Right lung (tissue), 5 donors: ENCODE results near the gene SMCO3. TPM values are rescaled to one million over a fixed set of nuclear protein-coding genes. Genes with fewer than 3 reads are reported as not detected.

Source experiments
- DNase-seq, 2 donors: peaks; one replicate each; pipeline ENCODE4 v3.0.0-alpha.2; 2013
- polyA plus RNA-seq, 5 donors: library from polyadenylated mRNA; unstranded; fragments of 120-200 nt; gene quantifications; one replicate each; pipeline versions ENCODE4 v1.2.1 to v1.2.3, GENCODE V29; 2013; ENCODE audit warnings: inconsistent platforms in 1 of 5, low replicate concordance in 1 of 5; ENCODE audit not compliant: insufficient read length in 5 of 5, insufficient read depth in 1 of 5

Gene SMCO3
- polyA plus RNA-seq, 5 donors: 0.42 to 0.82 (median 0.51) TPM

DNA sequence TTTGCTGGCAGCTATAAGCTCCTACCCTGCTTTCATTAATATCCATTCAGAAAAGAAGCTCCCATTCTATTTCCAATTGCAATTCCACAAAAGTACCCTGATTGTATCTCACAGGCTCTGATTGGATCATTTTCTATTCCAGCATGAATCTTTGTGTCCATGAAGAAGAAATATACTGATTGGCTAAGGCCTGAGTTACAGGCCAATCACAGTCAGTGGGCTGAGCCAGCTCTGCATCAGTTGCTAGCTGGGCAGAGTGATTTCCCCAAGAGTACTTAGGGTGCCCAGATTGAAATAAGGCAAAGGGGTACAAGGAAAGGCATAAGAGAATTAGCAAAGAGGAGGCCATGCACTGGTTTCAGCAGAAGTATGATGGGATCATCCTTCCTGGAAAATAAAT, 14.9 kb upstream of the SMCO3 start:
- no peak for DNase-seq

DNA sequence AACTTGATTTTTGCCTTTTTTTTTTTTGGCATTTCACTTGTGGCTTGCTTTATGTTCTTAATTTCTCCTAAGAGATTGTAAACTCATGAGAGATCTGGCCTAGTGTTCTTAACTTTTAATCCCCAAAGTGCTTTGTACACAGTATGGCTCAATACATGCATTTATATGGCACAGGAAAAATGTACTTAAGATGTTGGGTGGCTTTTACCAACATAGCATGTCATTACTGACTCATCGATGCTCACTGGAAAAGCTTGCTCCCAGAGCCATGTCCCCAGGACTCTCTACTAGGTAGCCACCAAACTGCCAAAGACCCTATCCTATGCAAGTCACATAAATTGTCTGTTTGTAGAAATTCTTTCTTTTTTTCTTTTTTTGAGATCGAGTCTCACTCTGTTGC, 13.1 kb upstream of the SMCO3 start:
- no peak for DNase-seq

DNA sequence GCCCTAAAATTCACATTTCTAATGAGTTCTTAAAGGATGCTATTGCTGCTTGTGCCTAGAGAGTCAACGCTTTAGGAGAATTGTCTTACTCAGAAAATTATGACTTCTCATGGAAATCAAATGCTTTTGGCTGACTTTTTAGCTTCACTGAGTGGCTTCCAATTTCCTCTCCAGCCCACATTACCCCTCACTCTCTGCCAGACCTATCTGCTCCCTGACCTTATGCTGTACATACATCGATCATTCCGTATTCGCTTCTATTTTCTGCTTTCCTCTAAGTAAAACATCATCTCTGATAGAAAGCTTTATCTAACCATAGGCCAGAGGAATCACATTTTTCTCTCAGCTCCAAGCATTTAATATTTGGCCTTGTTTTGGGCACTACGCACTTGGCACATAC, 12.5 kb upstream of the SMCO3 start:
- no peak for DNase-seq

DNA sequence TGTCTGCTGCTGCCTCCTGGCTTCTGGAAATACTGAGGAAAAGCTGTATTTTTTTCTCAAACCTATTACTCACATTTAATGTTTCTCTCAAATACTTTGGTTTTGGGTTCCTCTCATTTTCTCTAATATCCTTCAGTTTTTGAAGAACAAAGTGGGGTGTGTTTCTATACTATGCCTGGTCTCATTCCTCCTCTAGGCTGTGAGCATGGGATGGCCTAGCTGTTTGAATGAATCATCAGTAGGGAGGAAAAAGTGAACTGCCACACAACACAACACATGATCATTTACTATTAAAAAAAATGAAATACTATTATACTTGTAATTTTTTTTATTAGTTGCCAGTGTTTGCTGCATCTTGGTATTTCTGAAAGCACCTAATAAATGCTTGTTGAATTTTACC, 11.3 kb upstream of the SMCO3 start:
- DNase-seq: no peak

DNA sequence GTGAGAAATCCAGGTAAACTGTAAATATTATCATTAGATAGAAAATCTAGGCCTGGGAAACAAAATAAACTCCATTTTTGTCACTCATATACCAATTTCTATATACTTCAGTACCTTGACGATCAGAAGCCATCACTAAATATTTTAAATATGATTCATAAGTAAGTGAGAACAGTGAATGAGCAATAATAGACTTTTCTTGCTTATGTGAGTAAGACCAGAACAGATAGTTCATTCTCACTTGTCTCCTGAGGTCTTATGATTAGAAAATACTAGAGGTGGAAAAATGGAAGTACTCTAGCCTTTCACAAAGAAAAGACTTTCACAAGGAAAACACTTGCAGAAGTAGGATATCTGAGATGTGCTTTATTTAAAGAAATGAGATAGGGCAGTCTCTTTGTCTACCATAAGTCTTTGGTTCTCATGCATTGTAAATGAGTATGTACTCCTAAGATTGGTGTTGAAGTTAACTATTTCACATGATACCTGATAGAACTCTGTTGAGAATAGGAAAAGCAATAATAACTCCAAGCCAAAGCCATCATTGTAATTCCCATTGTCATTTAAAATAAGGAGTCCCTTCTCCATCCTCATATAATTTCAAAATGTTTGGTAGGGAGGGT, 10.1 kb upstream of the SMCO3 start:
- DNase-seq: no peak

DNA sequence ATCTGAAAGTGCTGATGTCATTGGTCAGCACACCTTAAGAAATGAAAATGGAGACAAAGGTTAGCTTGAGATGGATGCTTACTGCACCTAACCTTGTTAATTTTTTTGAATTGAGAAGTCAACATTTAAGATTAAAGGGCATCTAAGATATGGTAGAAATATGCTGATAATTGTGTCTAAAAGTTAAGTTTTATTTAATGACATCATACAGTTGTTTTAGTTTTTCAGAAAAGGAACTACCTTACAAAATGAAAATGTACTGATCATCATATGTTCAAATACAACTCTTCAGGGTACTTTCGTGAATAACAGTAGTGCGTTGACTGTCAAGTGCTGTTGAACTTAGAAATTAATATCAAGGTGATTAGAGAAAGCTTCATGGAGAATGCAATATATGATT, 2.5 kb downstream of the SMCO3 start:
- DNase-seq: no peak

DNA sequence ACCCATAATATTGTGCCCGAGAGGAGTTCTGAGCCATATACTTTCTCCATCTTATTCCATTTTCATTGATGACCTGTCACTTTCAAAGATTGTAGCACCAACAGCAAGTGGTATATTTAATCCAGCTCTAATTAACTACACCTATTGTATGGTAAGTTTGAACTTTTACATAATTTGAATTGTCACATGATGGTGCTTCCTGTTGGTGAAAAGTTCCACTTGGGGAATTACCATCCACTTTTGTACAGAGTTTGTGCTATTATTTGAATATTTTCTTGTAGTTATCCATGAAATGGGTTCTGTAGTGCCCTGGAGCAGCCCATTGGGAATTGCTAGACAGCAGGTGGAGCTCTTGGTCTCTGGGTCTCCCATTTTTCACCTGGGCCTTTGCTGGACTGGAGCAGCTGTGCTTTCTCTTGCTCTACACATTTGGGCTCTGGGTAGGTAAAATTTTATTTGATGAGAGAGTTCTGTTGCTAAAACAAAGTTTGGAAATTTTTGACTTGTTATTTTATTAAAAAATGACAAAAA, 3.0 kb downstream of the SMCO3 start:
- DNase-seq: no peak

DNA sequence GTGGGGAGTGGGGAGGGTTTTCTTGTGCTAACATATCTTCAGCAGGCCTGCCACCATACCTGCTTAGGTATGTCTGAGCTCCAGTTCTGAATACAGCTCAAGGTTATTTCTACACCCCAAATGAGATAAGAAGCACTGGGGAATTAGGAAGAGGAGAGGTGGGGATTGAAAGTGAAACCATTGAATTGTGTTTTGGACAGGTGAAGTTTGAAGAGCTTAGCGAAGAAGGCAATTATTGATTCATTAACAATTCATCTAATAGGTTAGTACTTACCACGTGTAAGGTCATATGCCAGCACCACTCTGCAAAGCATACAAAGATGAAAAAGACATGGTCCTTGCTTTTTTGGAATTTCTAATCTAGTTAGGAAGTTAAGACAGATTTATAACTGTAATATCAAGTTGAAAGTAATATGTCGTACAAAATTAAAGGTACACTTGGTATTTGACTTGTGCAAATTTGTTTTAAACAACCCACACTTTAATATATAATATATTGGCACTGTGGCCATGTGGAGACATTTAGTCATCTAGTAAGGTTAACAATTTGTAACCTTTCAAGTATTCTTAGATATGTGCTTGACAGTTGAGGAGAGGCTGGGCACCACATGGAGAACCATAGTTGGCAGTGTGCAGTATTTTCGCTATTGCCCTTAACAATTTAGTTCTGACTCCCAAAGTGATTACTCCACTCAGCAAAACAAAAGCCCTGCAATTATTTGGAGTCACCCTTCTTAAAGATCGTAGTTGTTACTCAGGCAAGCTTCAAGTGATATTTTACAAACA, 3.6 kb downstream of the SMCO3 start:
- no peak for DNase-seq

DNA sequence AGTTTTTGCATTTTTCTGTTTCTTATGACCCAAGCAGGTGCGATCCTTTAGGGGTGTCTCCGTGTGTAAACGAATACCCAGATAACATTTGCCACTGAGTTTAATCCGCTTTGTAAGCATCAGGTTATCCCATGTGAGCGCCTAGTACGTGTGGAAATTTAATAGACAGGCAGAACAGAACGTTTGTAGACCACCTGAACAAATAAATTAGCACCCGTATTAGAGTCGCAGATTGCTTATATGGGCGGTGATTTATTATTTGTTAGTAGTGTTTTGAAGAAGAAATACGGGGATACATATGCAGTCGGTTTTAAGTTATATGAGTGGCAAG, 10.2 kb downstream of the SMCO3 start:
- no peak for DNase-seq

DNA sequence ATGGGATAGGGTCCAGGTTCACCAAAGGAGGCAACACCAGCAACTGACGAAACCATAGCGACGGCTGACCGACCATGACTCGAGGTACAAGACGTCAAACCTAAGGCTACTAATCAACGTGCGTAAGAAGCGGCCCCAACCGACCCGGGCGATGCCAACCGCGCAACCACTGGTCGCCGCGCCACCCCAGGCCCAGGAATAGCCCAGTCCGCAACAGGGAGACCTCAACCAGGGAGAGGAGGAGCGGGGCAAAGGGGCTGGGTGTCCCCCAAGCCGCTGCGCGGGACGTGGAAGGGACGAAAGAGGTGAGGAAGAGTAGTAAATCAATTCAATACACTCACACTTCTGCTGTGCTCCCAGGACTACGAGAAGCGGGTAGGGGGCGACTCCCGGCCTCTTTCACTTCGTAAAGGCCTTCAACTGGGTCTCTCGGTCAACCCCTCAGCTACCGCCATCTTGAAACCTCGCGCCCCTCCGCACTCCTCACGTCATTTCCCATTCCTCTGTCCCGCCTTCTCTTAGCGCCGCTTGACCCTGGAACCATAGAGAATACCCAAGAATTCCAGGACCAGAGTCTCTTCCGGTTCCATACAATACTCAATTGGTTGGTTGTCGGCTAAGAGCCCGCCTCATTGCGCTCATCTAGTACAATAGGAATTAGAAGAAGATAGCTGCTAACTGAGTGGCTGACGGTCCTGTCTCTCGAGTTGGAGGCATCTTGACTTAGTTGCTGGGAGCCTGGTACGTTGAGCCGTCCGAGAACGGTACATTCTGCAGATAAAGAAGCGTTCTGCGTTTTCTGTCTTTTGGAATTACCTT, 10.8 kb downstream of the SMCO3 start, which contains the start of the genes C12orf60 and WBP11:
TSS of gene C12orf60 (plus strand) at position 660 of the 819 bp plus-strand sequence. CDS start 19,266 bp downstream, outside the sequence.
TSS of gene WBP11 (minus strand) at position 468 of the 819 bp plus-strand sequence. CDS start 2,095 bp downstream, outside the sequence.
- DNase-seq: peak; percentile 95 to 97

DNA sequence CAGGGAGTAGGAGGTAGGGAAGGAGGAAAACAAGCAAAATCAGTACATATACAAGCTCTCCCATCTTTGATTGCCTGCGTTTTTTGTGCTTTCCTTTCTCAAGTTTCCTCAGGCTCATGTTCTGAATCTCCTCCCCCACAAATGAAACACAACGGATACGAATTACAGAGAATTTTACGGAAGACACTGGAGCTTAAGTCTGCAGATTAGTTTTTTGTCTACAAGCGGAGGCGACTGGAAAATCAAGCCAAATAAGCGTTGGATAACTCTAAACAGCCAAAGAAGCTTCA, 11.3 kb downstream of the SMCO3 start:
- DNase-seq: no peak

DNA sequence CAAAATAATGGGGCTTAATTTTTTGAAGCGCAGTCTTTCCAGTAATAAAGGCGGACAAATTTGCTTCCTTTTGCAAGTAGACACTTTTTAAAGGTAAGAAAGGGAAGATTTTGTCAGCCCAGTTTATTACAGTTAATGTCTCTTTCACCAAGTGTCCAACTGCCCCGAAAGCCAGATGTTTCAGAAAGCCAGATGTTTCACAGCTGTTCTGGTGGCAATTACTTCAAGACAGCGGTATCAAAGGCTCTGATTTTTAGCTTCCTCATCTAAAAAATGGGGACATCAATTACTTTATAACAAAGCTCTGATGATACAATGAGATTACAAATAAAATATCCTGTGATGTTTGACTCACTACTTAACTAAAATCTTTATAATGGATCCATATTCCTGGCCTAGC, 11.7 kb downstream of the SMCO3 start:
- no peak for DNase-seq

DNA sequence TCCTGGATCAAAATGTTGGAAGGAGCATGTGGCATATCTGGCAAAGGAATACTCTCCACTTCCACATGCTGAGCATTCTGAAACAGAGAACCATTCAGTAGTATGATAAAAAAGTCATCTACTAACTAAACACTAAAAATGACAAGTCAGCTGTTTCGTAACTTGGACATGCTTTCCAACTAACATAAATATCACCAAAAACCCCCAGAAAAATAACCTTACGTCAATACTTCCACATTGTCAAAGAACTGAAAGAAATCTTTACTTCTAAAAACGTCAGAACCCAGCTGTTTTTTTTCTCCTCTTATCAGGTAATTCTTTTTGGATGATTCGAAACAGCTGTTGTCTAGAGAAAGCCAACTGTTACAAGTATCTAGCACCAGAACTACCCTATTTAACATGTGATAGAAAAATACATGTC, 18.9 kb downstream of the SMCO3 start:
- peak; percentile 52 to 69 for DNase-seq

DNA sequence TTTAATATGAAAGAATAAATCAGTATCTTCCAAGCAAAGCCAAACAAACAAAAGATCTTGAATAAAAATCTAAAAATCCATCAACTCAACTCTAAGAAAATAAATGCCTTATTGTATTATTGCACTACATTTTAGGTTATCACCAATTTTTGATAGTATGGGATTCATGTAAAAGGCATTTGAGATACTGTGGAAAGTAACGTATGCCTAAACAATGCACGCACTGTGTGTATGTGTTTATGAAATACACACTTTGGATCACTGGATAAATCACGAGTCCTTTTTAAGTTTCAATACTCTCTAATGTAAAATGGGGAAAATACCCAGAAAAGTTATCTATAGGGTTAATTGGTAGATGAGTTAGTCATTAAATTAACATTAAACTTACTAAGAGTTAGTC, 28.4 kb downstream of the SMCO3 start:
- no peak for DNase-seq

DNA sequence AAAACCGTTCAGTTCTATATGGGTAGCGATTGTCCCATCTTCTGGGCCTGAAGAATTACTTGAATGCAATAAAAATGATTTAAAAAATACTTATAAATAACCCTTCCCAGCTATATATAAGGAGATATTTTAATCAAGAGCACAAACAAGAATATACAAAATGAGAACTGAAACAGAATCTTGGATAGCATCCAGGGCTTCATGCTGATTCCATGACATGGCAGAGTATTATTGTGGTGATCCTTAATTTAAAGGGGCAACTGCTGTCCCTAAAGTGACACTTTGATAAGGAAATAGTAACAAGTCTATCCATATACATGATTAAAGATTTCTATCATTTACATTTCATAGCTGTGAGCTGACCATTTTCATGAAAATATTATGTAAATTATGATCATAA, 29.5 kb downstream of the SMCO3 start:
- DNase-seq: no peak

DNA sequence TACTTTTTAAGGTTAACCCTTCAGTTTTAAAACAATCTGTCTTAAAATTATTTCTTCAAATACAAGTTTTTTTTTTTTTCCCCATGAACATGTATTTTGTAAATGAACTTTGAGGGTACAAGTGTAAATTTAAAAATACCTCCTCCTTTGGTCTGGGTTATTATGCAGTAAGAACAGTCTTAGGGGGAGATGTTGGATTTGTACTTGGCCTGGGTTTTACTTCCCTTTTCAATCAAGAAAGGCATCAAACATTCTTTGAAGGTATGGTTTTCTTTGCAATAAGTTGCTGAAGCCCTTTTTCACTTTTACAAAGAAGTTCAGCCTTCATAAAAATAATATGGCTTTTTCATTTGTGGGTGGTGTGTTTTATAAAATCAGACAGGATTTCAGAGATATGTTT, 31.2 kb downstream of the SMCO3 start:
- no peak for DNase-seq

DNA sequence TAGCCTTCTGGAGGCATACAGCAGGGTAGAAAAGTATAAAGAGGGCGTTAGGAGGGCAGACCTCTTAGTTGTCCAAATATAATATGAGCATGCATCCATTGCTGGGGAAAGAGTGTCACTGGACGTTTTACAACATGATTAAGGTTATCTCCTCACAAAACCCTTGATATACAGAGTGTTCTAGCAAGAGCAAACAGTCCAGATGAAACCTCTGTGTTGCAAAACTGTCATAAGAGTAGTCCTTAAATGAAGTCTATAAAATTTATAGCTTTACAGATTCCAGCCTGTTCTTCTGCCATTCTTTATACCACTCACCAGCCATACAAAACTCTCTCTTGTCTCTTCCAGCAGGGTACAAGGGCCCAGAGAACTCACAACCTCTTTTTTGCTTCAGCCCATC, 32.4 kb downstream of the SMCO3 start:
- DNase-seq: no peak

DNA sequence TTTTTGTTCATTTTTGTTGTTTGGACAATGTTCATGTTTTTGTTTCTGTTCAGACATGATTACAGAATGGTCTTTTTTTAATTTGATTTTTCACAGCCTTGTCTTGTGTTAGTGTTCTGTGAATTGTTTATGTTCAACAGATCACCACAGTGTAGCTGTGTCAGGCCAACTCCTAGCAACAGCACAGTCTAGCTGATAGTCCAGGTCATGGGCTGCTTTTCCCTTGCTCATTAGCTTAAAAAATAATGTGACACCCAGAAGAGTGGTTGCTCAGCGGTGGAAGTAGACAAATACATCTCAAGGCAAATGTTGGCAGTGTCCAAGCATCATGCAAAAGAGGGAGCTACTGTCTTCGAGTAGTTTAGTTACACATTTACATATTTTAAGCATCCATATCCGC, 33.1 kb downstream of the SMCO3 start:
- no peak for DNase-seq

DNA sequence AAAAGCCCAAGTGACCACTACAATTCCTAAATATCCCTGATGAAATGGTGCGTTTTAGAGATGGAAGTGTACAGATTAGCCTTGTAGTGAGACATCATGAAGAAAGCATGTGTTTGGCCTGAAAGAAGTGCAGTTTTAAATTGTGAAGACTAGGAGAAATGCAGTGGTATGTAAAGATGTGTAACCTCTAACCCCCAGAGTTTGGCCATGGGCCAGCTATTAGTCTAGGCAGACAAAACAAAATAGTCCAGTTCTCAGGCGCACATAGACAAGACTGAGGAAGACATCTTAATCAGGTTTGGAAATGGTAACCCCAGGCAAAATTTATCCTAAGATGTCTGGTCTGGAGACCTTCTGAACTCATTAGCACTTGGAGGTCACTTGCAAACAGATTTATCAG, 34.1 kb downstream of the SMCO3 start:
- DNase-seq: no peak

DNA sequence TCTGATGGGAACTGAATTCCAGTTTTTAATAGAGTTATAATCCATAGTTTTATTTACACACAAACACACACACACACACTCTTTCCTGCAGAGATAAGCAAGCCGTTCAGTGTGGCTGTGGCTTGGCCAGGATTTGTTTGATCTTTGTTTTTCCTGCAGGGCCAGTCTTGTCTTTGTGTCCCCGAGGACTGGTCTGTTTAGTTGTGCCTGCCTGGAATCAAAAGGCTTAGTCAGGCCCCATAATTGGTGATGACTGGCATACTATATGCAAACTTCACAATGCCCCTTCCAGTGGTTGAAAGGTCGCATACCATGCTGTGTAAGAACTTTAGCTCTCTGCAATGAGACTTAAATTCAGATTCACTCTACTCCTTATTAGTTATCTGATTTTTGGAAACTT, 36.7 kb downstream of the SMCO3 start:
- DNase-seq: no peak

DNA sequence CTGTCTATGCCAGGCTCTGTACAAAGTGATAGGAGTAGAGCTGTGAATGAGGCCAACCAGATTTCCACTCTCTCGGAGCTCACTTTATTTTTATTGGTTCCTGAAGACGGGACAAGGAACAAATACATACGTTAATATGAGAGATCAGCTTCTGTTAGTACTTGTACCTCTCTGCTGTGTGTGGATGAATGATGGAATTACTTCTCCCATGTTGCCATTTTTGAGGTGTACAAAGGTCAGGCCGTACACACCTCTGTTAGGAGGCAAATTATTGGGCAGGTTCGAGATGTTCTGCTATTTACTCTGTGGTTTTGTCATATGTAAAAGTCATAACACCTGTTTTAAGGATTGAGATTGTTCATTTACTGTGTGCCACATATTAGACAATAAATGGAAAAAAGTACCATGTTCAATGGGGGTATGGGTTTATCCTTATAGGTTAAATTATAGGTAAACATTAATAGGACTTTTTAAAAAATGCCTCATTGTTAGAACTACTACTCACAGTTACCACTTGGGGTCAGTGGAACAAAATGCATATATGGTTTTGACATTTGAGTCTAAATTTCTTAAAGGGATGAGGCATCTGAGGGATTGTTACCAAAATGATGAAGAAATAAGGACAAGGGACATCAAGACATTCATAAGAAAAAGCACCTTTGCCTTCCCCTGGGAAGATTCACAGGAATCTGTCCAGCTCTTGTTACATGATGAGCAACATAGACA, 37.6 kb downstream of the SMCO3 start:
- DNase-seq: no peak

DNA sequence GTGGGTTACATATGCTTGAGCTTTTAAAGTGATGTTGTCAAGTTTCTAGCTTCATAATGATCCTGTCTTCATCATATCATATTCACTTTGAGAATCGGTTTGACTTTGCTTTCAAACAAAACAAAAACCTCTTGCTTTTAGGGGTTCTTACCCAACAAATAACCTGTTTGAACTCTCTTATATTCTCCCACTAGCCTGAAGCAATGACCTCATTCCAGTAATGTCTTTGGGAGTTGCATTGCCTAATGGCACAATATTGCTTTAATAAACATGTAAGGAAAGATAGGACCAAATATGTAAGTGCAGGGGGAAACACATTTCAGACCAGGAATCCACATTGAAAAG, 38.4 kb downstream of the SMCO3 start:
- no peak for DNase-seq
